Measurements from ENCODE around the gene TRPM2. TPM values are rescaled to one million over a fixed set of nuclear protein-coding genes. Genes with fewer than 3 reads are reported as not detected.

TRPM2 gene
- total RNA-seq, 1 experiment from 2014 or later, result 28.1 TPM

- TF ChIP-seq, protein P1, sequence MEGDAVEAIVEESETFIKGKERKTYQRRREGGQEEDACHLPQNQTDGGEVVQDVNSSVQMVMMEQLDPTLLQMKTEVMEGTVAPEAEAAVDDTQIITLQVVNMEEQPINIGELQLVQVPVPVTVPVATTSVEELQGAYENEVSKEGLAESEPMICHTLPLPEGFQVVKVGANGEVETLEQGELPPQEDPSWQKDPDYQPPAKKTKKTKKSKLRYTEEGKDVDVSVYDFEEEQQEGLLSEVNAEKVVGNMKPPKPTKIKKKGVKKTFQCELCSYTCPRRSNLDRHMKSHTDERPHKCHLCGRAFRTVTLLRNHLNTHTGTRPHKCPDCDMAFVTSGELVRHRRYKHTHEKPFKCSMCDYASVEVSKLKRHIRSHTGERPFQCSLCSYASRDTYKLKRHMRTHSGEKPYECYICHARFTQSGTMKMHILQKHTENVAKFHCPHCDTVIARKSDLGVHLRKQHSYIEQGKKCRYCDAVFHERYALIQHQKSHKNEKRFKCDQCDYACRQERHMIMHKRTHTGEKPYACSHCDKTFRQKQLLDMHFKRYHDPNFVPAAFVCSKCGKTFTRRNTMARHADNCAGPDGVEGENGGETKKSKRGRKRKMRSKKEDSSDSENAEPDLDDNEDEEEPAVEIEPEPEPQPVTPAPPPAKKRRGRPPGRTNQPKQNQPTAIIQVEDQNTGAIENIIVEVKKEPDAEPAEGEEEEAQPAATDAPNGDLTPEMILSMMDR (IDR thresholded peaks at IDR 0.05 in 2 of 3, conservative IDR thresholded peaks at IDR 0.05 in 1 of 3; ENCODE audit: borderline replicate concordance in 1 of 3, insufficient read depth in 1 of 3, low read depth in 2 of 3, low read length in 2 of 3), result no peak
- TF ChIP-seq JUND (IDR thresholded peaks at IDR 0.05), result no peak
- no peak for TF ChIP-seq ELF1 (IDR thresholded peaks at IDR 0.05; ENCODE audit: borderline replicate concordance, low read depth)
- TF ChIP-seq ZFX (IDR thresholded peaks at IDR 0.05), result no peak
- TF ChIP-seq SRF (IDR thresholded peaks at IDR 0.05; ENCODE audit: low read depth), result no peak
- no peak for TF ChIP-seq EZH2 (IDR thresholded peaks at IDR 0.05)
- TF ChIP-seq CEBPB (IDR thresholded peaks at IDR 0.05; ENCODE audit: low read depth), result no peak
- no peak for TF ChIP-seq FOSL1 (IDR thresholded peaks at IDR 0.05; ENCODE audit: low read depth)
- no peak for TF ChIP-seq YY1 (IDR thresholded peaks at IDR 0.05; ENCODE audit: extremely low read depth, insufficient replicate concordance, low read depth, low read length)
These were observed 113.0 kb downstream of the TRPM2 start (continued) for GRCh38 chr21:44466351-44466954.

DNA sequence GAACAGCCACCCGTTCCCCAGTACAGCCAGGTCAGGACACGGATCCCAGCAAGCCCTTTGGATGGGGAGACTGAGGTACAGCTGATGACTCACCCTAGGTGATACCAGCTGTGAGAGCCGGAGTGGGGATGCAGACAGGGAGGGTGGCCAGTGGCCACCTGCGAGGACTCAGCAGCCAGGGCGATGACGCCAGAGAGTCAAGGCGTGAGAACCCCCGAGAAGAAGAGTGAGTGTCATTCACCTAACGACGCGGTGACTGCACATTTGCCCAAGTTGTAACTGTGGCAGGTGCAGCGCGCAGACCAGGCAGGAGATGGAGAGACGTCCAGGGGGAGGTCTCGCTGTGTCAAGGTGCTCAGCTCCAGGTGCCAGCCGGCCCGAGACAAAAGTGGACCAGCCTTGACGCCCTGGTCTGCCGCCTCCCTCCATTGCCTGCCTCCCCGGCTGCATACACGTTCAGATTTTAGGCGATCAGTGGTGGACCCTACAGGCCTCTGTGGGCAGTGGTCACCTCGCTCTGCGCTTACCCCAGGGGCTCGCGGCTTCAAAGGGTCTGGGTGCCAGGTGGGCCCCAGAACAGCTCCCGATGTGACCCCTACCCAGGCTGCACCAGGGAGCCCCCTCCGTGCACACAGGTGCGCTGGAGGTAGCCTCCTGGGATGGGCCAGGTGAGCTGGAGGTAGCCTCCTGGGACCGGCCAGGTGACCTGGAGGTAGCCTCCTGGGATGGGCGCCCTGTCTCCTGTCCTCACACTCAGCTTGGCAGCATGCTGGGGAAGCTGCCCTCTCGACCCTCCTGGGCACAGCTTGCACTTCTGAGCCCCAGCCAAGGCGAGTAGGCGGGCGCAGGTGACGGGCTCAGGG, 113.8 kb downstream of the TRPM2 start:
- no peak overlapping the region for H3K27ac ChIP-seq (ENCODE audit: low read depth, low read length)
- TF ChIP-seq POLR2A (IDR thresholded peaks at IDR 0.05; ENCODE audit: borderline replicate concordance, extremely low read depth, insufficient read depth, insufficient read length), result no peak
- TF ChIP-seq POLR2AphosphoS5 (IDR thresholded peaks at IDR 0.05; ENCODE audit: low read depth, low read length), result no peak
- no peak for TF ChIP-seq SRF (IDR thresholded peaks at IDR 0.05; ENCODE audit: low read depth)
- TF ChIP-seq SP1 (IDR thresholded peaks at IDR 0.05; ENCODE audit: low read depth), result no peak
- TF ChIP-seq EGR1 (IDR thresholded peaks at IDR 0.05; ENCODE audit: low read depth), result no peak
- no peak for TF ChIP-seq RAD21 (IDR thresholded peaks at IDR 0.05; ENCODE audit: low read depth)
- no peak for TF ChIP-seq ELF1 (IDR thresholded peaks at IDR 0.05; ENCODE audit: borderline replicate concordance, low read depth)
- TF ChIP-seq YY1 (IDR thresholded peaks at IDR 0.05; ENCODE audit: extremely low read depth, insufficient replicate concordance, low read depth, low read length), result no peak
- TF ChIP-seq CEBPB (IDR thresholded peaks at IDR 0.05; ENCODE audit: low read depth), result no peak
- no peak for TF ChIP-seq EZH2phosphoT487 (IDR thresholded peaks at IDR 0.05; ENCODE audit: borderline replicate concordance)
- TF ChIP-seq, protein P2, sequence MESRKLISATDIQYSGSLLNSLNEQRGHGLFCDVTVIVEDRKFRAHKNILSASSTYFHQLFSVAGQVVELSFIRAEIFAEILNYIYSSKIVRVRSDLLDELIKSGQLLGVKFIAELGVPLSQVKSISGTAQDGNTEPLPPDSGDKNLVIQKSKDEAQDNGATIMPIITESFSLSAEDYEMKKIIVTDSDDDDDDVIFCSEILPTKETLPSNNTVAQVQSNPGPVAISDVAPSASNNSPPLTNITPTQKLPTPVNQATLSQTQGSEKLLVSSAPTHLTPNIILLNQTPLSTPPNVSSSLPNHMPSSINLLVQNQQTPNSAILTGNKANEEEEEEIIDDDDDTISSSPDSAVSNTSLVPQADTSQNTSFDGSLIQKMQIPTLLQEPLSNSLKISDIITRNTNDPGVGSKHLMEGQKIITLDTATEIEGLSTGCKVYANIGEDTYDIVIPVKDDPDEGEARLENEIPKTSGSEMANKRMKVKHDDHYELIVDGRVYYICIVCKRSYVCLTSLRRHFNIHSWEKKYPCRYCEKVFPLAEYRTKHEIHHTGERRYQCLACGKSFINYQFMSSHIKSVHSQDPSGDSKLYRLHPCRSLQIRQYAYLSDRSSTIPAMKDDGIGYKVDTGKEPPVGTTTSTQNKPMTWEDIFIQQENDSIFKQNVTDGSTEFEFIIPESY (IDR thresholded peaks at IDR 0.05; ENCODE audit: extremely low read depth, insufficient replicate concordance, low read length), result no peak
- TF ChIP-seq JUND (IDR thresholded peaks at IDR 0.05), result no peak
- TF ChIP-seq, protein P3, sequence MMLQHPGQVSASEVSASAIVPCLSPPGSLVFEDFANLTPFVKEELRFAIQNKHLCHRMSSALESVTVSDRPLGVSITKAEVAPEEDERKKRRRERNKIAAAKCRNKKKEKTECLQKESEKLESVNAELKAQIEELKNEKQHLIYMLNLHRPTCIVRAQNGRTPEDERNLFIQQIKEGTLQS (IDR thresholded peaks at IDR 0.05), result no peak
- ChIA-PET CTCF (interaction anchor here (0.7 kb wide), 1 partner anchor 275 kb away, joined by 3 read pairs; no protein-coding TSS in a partner anchor), POLR2A (no interaction called here), RAD21 (ENCODE audit: low non-redundant PET in 1 of 2, low total read pairs in 2 of 2, uncharacterized antibody in 2 of 2, unreplicated experiment in 2 of 2) (no interaction called here)
- H3K9ac ChIP-seq (ENCODE audit: low read length), result no peak overlapping the region
- no peaks in the 10 kb centered on the region for H3K36me3 ChIP-seq (ENCODE audit: control insufficient read depth in 1 of 2, insufficient read depth in 2 of 2, low read length in 2 of 2)
- H3K4me3 ChIP-seq (replicated peaks in 1 of 2; ENCODE audit: low read depth in 1 of 2, low read length in 2 of 2), result no peak overlapping the region
- H3K4me1 ChIP-seq (ENCODE audit: control insufficient read depth in 1 of 2, insufficient read depth in 2 of 2, low read length in 2 of 2), result no peaks in the 10 kb centered on the region
- H3K9me2 ChIP-seq (ENCODE audit: insufficient read depth), result no peaks in the 10 kb centered on the region
- no peaks in the 10 kb centered on the region for H3K27me3 ChIP-seq (ENCODE audit: insufficient read depth, low read length)
- no peak for DNase-seq (ENCODE audit: low read depth, low spot score)
- intact Hi-C loops (cut with micrococcal nuclease), result no loop called here
- H2AFZ ChIP-seq (ENCODE audit: low read depth, low read length, poor library complexity, severe bottlenecking), result no peak overlapping the region
- no TSS peak for BruUV-seq (replicated peaks)
- no peak for ATAC-seq
- no peaks in the 10 kb centered on the region for H3K9me3 ChIP-seq (ENCODE audit: control insufficient read depth in 1 of 2, insufficient read depth in 1 of 2, low read depth in 1 of 2, low read length in 2 of 2)
- no peaks in the 10 kb centered on the region for H4K20me1 ChIP-seq (ENCODE audit: insufficient read depth)
- H3K4me2 ChIP-seq (ENCODE audit: low read length), result no peak overlapping the region
- no peaks in the 10 kb centered on the region for H3K79me2 ChIP-seq (ENCODE audit: insufficient read depth, low read length)
